AG08396 (cell line): ENCODE measurements around the gene FBP2.
A peak's percentile ranks its signal among the peaks of the same experiment; 100 is the strongest.
"Not testable (repeated sequence)": the region's sequence is repeated elsewhere in the genome, so short reads cannot be mapped to it uniquely, and the experiment has no call there.

ENCODE experiments used
- DNase-seq: peaks from one replicate; pipeline ENCODE4 v3.0.0; 2012; ENCODE audit warnings: low spot score, mixed read lengths

FBP2 gene

DNA sequence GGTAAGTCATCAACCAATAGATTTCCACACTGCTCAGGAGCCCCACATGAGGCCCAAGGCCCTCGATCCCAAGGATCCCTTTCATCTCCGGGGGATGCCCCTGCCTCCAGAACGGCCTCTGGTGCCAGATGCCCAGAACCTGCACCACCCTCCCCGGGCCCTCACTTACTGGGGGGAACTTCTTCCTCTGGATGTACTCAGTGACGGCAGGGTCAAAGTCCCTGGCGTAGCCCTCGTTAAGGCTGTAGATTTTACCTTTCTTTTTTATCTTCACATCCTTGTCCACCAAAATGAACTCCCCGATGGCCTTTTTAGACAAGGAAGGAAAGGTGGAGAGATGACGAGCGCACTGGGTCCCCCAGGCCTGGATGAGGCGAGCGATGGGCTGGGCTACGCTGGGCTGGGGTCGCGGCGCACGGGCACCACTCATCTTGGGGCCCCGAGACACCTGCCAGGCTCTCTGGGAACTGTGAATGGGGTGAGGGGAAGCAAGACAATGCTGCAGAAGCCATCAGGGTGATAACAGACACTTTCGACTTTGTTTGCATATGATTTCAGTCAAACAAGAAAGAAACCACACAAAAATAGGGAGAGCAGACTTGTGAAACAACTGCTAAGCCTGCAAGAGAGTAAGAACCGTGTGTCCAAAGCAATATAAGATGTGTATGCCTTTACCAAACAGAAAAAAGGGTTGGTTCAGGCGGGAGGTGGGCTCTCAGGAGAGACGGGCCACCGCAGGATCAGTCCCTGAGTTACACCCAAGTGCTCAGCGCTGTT lies 13.2 kb upstream of the FBP2 start:
- no peak for DNase-seq

DNA sequence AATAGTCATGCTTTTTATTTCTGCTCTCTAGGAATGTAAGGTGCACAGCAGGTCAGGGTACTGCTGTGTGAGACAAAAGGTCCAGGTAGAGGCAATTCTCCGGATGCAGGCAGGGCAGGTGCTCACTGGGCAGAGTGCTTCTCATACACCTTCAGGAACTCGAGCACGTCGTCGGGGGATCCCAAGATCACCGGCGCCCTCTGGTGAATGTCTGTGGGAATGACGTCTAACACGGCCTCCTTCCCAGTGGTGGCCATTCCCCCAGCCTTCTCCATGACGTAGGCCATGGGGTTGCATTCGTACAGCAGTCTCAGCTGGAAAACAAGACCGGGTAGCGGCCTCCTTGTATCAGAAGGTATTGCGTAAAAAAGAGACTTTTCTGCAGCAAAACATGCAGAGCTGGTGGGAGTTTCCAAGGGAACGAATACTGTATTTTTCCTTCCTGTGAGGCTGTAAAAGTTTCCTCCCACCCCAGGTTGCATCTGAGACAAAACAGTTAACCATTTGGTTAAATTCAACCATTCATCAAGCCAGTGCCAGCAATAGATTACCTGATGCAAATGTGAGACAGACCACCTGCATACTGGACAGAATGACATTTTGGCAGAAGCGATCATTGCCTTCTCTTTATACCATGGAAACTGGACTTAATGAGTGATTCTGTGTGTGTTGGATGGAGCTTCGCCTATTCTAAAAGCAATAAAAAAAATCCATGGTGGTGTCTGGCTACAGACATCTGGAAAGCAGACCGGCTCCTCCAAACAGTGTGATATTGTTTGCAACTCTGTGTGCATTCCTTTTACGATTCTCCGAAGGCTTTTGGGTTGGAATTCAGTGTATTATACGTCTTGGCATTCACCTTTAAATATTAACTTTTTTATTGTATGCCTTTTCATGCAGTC lies 9.9 kb upstream of the FBP2 start:
- peak; percentile 91 for DNase-seq

DNA sequence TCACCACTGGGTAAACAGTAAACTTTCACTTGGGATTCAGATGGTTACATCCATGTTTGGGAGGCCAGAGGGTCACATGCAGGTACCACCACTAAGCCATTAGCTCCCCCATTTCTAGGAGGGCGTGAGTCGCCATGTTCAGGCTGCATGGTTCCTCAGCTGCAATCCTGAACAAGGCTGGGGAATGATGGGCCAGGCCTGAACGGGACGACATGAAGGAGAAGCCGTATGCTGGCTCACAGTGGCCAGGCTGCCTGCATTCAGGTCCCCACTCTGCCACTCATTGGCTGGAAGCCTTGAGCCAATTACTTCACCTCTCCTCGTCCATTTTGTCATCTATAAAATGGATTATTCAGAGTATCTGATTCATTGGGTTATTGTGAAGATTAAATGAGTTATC lies 9.0 kb upstream of the FBP2 start:
- no peak for DNase-seq

GRCh38 chr9:94600715-94601114 lies 7.1 kb upstream of the FBP2 start:
- no peak for DNase-seq

DNA sequence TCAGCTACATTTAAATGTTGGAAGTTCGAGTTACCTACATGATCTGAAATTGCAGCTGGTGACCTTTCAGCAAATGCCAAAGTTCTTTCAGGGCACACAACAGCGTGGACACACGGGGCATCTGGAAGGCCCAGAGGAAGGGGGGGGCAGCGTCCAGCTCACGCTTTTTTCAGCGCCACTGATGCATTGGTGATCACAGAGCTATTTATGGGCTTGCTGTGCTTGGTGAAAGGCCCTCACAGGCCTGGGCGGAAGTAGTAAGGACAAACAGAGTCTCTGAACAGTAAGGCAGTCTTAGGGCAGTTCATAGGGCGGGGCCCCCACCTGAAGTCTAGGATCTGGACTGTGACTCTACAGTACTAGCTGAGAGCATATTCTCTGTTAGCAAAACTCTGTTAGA lies 6.6 kb upstream of the FBP2 start:
- no peak for DNase-seq

DNA sequence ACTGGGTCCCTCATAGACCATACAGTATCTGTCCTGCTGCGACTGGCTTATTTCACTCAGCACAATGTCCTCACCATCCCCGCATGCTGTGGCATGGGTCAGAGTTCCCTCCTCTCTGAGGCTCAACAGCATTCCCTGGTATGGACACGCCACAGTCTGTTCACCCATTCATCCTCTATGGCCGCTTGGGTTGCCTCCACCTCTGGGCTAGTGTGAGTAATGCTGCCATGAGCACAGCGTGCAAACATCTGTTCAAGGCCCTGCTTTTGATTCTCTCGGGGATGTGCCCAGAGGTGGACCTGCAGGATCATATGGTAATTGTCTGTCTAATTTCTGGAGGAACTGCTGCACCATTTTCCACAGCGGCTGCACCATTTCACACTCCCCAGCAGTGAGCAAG lies 5.5 kb upstream of the FBP2 start:
- DNase-seq = no peak

DNA sequence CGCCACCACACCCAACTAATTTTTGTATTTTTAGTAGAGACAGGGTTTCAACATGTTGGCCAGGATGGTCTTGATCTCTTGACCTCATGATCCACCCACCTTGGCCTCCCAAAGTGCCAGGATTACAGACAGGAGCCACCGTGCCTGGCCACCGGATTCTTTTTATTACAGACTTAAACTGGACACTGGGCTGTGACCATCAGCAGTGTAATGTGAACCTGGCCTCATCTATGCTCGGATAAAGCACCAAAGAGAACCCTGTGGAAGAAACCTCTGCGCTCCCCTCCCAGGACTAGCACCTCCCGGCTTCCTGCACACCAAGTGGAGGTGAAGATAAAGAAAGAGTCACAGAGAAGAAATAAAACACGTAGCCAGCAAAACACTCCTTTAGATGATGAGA lies 941 bp downstream of the FBP2 start:
- not testable (repeated sequence) for DNase-seq

GRCh38 chr9:94591876-94592275 lies 1.7 kb downstream of the FBP2 start:
- no peak for DNase-seq

DNA sequence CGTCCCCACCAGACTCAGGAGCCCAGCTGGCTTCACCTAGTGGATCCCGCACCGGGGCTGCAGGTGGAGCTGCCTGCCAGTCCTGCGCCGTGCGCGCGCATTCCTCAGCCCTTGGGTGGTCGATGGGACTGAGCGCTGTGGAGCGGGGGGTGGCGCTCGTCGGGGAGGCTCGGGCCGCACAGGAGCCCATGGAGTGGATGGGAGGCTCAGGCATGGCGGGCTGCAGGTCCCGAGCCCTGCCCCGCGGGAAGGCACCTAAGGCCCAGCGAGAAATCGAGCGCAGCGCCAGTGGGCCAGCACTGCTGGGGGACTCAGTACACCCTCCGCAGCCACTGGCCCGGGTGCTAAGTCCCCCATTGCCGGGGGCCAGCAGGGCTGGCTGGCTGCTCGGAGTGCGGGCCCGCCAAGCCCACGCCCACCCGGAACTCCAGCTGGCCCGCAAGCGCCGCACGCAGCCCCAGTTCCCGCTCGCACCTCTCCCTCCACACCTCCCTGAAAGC lies 2.5 kb downstream of the FBP2 start:
- not testable (repeated sequence) for DNase-seq

- no peak for DNase-seq
Observed at GRCh38 chr9:94588681-94589080, 4.9 kb downstream of the FBP2 start.

- no peak for DNase-seq
Observed at GRCh38 chr9:94586814-94587213, 6.8 kb downstream of the FBP2 start.

DNA sequence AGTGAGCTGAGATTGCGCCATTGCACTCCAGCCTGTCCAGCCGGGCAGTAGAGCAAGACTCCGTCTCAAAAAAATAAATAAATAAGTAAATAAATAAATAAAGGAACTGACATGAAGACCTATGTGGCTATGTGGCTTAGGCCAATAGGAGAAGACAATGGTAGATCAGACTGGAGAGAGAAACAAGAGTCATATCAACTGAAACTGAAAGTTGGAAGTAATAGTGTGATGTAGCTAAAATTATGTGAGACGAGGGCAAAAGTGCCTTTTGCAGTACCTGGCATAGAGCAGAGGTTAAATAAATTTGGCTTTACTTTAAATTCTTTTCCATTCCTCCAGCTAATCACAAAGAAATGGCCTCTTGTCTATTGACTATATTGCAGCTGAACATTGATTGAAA lies 7.3 kb downstream of the FBP2 start:
- no peak for DNase-seq

DNA sequence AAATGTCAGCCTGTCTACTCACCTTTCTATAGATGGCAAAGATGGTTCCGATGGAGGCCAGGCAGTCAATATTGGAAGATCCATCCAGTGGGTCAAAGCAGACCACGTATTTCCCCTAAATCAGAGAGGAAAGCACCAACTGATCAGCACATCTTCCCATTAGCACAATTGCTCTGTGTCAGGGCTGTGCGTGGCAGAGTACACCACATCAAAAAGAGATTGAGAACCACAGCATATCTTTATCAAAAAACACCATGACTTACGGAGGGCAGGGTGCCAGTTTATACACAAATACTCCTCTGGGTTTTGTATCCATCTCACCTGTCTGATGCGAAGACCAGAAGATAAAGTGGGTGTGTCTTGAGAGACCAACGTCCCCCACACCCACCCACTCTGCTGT lies 9.1 kb downstream of the FBP2 start:
- no peak for DNase-seq

DNA sequence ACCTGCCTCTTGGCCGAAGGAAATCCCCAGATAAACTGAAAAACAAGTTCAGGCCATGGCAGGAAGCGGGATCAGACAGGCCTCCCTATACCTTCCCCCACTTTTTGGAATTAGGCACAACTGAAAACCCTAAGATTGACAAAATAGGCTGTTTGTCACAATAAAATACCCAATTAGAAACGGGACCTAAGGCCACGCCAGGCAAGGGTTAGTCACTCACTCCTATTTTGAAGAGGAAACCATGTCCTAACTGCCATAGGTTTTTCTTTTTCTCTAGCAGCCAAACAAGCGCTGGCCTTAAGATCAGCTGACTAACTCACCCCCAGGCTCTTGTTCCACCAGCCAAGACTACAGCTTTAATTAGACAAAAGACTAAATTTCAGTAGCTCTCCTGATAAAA lies 11.9 kb downstream of the FBP2 start:
- DNase-seq = no peak

- no peak for DNase-seq
Observed at GRCh38 chr9:94577571-94577970, 16.1 kb downstream of the FBP2 start.

- no peak for DNase-seq
Observed at GRCh38 chr9:94577036-94577435, 16.6 kb downstream of the FBP2 start.

GRCh38 chr9:94576131-94576530 lies 17.5 kb downstream of the FBP2 start:
- no peak for DNase-seq

GRCh38 chr9:94568972-94569712 lies 24.5 kb downstream of the FBP2 start:
- no peak for DNase-seq

- no peak for DNase-seq
Observed at GRCh38 chr9:94568250-94568889, 25.3 kb downstream of the FBP2 start.

GRCh38 chr9:94567271-94567670 lies 26.4 kb downstream of the FBP2 start:
- no peak for DNase-seq

GRCh38 chr9:94566550-94566949 lies 27.1 kb downstream of the FBP2 start:
- DNase-seq = no peak

DNA sequence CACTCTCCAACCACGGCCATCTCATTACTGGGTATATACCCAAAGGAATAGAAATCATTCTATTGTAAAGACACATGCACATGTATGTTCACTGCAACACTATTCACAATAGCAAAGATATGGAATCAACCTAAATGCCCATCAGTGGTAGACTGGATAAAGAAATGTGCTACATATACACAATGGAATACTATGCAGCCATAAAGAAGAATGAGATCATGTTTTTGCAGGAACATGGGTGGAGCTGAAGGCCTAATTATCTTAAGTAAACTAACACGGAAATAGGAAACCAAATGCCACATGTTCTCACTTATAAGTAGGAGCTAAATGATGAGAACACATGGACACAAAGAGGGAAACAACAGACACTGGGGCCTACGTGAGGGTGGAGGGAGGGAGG lies 29.3 kb downstream of the FBP2 start:
- DNase-seq = not testable (repeated sequence)
